Kidney epithelial cell (primary cell): ENCODE data around the gene SUN1. TPM values are rescaled to one million over a fixed set of nuclear protein-coding genes. Genes with fewer than 3 reads are reported as not detected.
"Not testable (repeated sequence)": the region's sequence is repeated elsewhere in the genome, so short reads cannot be mapped to it uniquely, and the experiment has no call there.

Experiments
- DNase-seq: peaks from one replicate; pipeline ENCODE4 v3.0.0-alpha.2; 2010; ENCODE audit warnings: low read depth
- H3K27me3 ChIP-seq: 2 replicates; pipeline ENCODE4 v1.6.0; 2011; ENCODE audit warnings: low read length; ENCODE audit not compliant: control insufficient read depth, insufficient read depth
- H3K36me3 ChIP-seq: 2 replicates; pipeline ENCODE4 v1.5.1; 2011; ENCODE audit warnings: low read length; ENCODE audit not compliant: control insufficient read depth, insufficient read depth
- H3K4me3 ChIP-seq: 2 replicates; pipeline ENCODE4 v1.5.1; 2011; ENCODE audit warnings: low read depth, mild to moderate bottlenecking, control low read depth, low read length
- CTCF ChIP-seq: IDR thresholded peaks from 2 replicates; pipeline ENCODE4 v1.5.1; 2011; ENCODE audit warnings: mild to moderate bottlenecking, moderate library complexity, low read length, control low read depth, inconsistent platforms; ENCODE audit not compliant: insufficient read depth, poor library complexity, severe bottlenecking
- total RNA-seq: library from RNA; depleted of rRNA; stranded (reverse); fragments of >200 nt; gene quantifications from 2 replicates; pipeline ENCODE4 v1.2.3, GENCODE V29; 2015

The SUN1 gene
- total RNA-seq, 1 donor from 2014 or later: 192 TPM

GRCh38 chr7:798921-799470 lies 33.3 kb upstream of the SUN1 start:
- Histone ChIP-seq H3K27me3 (no peaks in the 10 kb centered on the region), H3K4me3 (no peak overlapping the region), H3K36me3 (no peaks in the 10 kb centered on the region)
- no peak for DNase-seq
- no peak for TF ChIP-seq CTCF

GRCh38 chr7:800692-801091 lies 31.6 kb upstream of the SUN1 start:
- Histone ChIP-seq H3K27me3 (no peaks in the 10 kb centered on the region), H3K36me3 (no peaks in the 10 kb centered on the region), H3K4me3 (no peak overlapping the region)
- DNase-seq: no peak
- TF ChIP-seq CTCF: no peak

- not testable (repeated sequence) for DNase-seq, H3K36me3 ChIP-seq, H3K4me3 ChIP-seq, H3K27me3 ChIP-seq
Observed at GRCh38 chr7:801351-801750, 30.9 kb upstream of the SUN1 start.

GRCh38 chr7:801940-802381 lies 30.3 kb upstream of the SUN1 start:
- Histone ChIP-seq H3K4me3 (no peak overlapping the region), H3K36me3 (no peaks in the 10 kb centered on the region), H3K27me3 (no peaks in the 10 kb centered on the region)
- DNase-seq: no peak
- no peak for TF ChIP-seq CTCF

GRCh38 chr7:802500-803242 lies 29.6 kb upstream of the SUN1 start:
- DNase-seq: no peak
- TF ChIP-seq CTCF: no peak
- no peaks in the 10 kb centered on the region for H3K27me3 ChIP-seq
- no peaks in the 10 kb centered on the region for H3K36me3 ChIP-seq
- no peak overlapping the region for H3K4me3 ChIP-seq

GRCh38 chr7:803243-803635 lies 29.0 kb upstream of the SUN1 start:
- Histone ChIP-seq H3K4me3 (no peak overlapping the region), H3K36me3 (no peaks in the 10 kb centered on the region), H3K27me3 (no peaks in the 10 kb centered on the region)
- DNase-seq: no peak
- TF ChIP-seq CTCF: no peak

GRCh38 chr7:803796-804195 lies 28.5 kb upstream of the SUN1 start:
- not testable (repeated sequence) for H3K4me3 ChIP-seq, DNase-seq, H3K27me3 ChIP-seq, H3K36me3 ChIP-seq
